Measurements from ENCODE around the gene NLK. TPM values are rescaled to one million over a fixed set of nuclear protein-coding genes. Genes with fewer than 3 reads are reported as not detected.

Gene NLK
- total RNA-seq, 1 donor from 2014 or later: 23.8 TPM

- TF ChIP-seq CTCF (IDR thresholded peaks at IDR 0.05): no peak
- DNase-seq (no peak), ATAC-seq (no peak)
- no peak overlapping the region for H3K4me3 ChIP-seq
- intact Hi-C loops (cut with DNase I): no loop called here
- H3K9me3 ChIP-seq: no peaks in the 10 kb centered on the region
- H3K4me1 ChIP-seq: peaks cover 23% of the 10 kb centered on the region
- no peaks in the 10 kb centered on the region for H3K27me3 ChIP-seq (ENCODE audit: low read depth)
- no peaks in the 10 kb centered on the region for H3K36me3 ChIP-seq
- no peak overlapping the region for H3K27ac ChIP-seq
Measured at GRCh38 chr17:28039251-28039650, 3.2 kb upstream of the NLK start.

GRCh38 chr17:28040406-28040805, 2.1 kb upstream of the NLK start:
- no peak overlapping the region for H3K27ac ChIP-seq
- no peak for TF ChIP-seq CTCF (IDR thresholded peaks at IDR 0.05)
- peak overlapping the region; percentile 89 for H3K4me3 ChIP-seq
- intact Hi-C loops (cut with DNase I): loop anchor here (10.0 kb wide), 1 partner anchor 264 kb away; no protein-coding TSS in a partner anchor
- DNase-seq (no peak), ATAC-seq (no peak)
- no peaks in the 10 kb centered on the region for H3K36me3 ChIP-seq
- no peaks in the 10 kb centered on the region for H3K9me3 ChIP-seq
- H3K4me1 ChIP-seq: peaks cover 33% of the 10 kb centered on the region
- H3K27me3 ChIP-seq (ENCODE audit: low read depth): no peaks in the 10 kb centered on the region

GRCh38 chr17:28041068-28041843, 1.2 kb upstream of the NLK start:
- no peak for TF ChIP-seq CTCF (IDR thresholded peaks at IDR 0.05)
- DNase-seq: peak; percentile 100
- intact Hi-C loops (cut with DNase I): loop anchor here (10.0 kb wide), 1 partner anchor 264 kb away; no protein-coding TSS in a partner anchor

GRCh38 chr17:28041844-28042656, 427 bp upstream of the NLK start:
- Histone ChIP-seq H3K27ac (peak overlapping the region; percentile 87), H3K4me1 (peaks cover 35% of the 10 kb centered on the region), H3K36me3 (no peaks in the 10 kb centered on the region), H3K9me3 (no peaks in the 10 kb centered on the region), H3K4me3 (peak overlapping the region; percentile 89), H3K27me3 (ENCODE audit: low read depth) (no peaks in the 10 kb centered on the region)
- ATAC-seq (peak; percentile 14 to 41), DNase-seq (no peak)
- intact Hi-C loops (cut with DNase I): loop anchor here (10.0 kb wide), 1 partner anchor 263 kb away; no protein-coding TSS in a partner anchor
- TF ChIP-seq CTCF (IDR thresholded peaks at IDR 0.05): no peak

More at GRCh38 chr17:28041068-28041843, 1.2 kb upstream of the NLK start:
- H3K27ac ChIP-seq: peak overlapping the region; percentile 87
- peak overlapping the region; percentile 89 for H3K4me3 ChIP-seq
- H3K27me3 ChIP-seq (ENCODE audit: low read depth): no peaks in the 10 kb centered on the region
- H3K9me3 ChIP-seq: no peaks in the 10 kb centered on the region
- no peaks in the 10 kb centered on the region for H3K36me3 ChIP-seq
- H3K4me1 ChIP-seq: peaks cover 35% of the 10 kb centered on the region
- ATAC-seq: peak; percentile 99

GRCh38 chr17:28042721-28043291, 329 bp downstream of the NLK start:
- intact Hi-C loops (cut with DNase I): loop anchor here (10.0 kb wide), 1 partner anchor 262 kb away; no protein-coding TSS in a partner anchor
- H3K4me3 ChIP-seq: peak overlapping the region; percentile 89
- DNase-seq (no peak), ATAC-seq (no peak)
- H3K27me3 ChIP-seq (ENCODE audit: low read depth): no peaks in the 10 kb centered on the region
- H3K36me3 ChIP-seq: no peaks in the 10 kb centered on the region
- H3K27ac ChIP-seq: no peak overlapping the region
- H3K4me1 ChIP-seq: peaks cover 35% of the 10 kb centered on the region
- TF ChIP-seq CTCF (IDR thresholded peaks at IDR 0.05): no peak
- H3K9me3 ChIP-seq: no peaks in the 10 kb centered on the region

Data from lower lobe of right lung (tissue), 2 donors.